ENCODE measurements around the gene CITED2.
A peak's percentile ranks its signal among the peaks of the same experiment; 100 is the strongest.

Gene CITED2

DNA sequence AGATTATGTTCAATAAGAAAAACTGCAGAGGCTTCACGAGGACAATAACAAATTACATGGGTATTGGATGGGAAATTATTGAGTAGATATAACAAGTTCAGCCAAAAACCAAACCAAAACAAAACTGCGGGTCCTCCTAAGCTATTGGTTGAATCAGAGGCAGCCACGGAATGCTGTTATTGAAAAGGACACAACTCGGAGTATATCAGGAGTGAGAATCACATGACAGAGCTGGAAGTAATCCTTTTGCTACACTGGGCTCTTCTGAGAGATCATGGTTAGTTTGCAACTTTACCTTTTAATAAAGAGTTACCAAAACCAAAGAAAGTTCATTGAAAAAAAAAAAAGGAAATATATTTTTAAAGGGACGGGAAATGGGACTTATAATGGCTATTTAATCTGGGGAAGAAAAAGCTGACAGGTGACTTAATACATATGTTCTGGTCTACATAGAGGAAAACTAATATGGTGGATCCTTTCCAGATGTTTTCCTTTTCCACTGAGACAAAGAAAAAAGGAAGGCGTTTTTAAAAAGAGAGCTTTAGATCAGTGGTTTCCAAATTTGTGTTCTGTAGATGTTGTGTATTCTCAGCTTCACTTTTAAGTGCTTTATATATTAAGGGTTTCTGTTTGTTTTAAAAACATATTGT lies 6.9 kb upstream of the CITED2 start:
- DNase-seq: no peak

DNA sequence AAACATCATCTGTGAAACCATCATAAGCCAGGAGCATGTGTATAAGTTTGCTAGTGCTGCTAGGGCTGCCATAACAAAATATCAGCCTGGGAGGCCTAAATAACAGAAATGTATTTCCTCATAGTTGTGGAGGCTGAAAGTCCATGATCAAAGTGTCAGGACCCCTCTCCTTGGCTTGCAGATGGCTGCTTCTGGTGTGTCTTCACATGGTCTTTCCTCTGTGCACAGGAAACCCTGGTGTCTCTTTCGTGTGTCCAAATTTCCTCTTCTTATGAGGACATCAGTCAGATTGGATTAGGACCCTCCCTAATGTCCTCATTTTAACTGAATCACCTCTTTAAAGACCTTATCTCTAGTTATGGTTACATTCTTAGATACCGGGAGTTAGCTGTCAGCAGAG lies 6.2 kb upstream of the CITED2 start:
- no peak for DNase-seq

DNA sequence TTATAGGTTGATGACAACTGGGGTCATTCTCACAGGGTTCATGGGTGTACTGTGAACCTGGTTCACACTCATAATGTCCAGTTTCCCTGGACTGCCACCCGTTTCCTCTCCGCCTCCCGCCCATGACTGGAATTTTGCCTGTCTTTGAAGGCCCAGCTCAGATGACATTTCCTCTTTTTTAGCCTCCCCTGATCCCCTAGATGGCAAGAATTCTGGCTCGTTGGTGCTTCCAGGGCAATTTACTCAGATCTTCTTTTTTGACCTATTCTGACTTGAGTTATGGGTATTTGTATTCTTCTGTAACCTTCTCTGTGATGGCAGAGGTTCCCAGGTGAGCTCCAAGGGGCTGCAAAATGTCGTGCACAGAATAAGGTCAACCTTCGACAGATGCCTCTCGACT lies 5.7 kb upstream of the CITED2 start:
- no peak for DNase-seq

DNA sequence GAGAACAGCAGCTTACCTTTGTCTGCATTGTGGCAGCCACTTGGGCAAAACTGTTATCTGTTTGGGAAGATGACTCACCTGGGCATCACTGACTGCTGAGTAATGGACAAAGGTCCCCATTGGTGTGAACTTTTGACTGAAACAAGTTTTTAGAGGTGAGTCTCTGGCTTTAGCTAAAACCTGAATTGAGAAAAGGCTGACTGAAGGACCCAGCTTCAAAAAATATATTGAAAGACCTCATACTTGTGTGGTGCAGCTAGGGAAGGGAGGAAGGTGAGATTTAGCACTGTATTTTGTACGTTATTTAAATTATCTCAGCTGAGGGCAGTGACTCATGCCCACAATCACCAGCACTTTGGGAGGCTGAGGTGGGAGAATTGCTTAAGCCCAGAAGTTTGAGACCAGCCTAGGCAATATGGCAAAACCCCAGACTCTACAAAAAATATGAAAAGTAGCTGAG lies 4.5 kb upstream of the CITED2 start:
- DNase-seq: no peak

DNA sequence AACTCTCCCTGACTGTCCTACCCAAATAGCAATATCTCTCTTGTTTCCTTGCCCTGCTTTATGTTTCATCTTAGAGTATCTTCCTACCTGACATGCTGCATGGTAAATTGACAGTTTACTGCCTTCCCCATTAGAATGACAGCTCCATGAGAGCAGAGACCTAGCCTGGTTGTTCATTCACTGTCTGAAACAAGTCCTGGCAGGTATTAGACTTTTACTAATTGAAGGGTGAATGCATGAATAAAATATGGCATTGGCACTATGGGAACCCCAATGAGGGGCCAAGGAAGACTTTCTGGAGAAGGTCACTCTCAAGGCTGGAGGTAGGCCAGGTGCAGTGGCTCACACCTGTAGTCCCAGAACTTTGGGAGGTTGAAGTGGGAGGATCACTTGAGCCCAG lies 3.8 kb upstream of the CITED2 start:
- no peak for DNase-seq

DNA sequence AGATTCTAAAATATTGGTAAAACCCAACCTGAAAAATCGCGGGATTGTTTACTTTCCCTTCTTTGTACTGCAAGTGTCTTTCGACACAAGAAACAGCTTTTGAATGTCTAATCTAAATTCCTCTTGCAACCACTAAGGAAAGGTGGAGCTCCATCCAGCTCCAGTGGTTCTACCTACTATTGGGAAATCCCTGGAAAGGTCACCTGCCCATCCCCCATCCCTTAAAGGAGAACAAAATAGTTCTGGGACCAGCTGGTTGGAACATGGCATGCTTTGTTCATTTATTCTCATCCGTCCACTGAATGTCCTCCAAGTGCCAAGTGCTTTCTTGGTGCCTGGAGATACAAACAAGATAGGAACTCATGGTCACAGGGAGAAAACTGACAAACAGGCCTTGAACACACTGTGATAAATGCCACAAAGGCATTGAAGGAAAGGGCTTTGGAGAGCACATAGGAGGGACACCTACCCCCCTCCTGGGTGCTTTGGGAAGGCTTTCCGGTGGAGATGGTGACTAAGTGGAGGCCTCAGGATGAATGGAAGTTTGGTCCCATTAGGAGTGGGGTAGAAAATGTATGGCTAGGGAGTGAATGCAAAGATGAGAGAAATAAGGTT lies 2.3 kb upstream of the CITED2 start:
- DNase-seq: peak in 1 of 14 donors; percentile 64

DNA sequence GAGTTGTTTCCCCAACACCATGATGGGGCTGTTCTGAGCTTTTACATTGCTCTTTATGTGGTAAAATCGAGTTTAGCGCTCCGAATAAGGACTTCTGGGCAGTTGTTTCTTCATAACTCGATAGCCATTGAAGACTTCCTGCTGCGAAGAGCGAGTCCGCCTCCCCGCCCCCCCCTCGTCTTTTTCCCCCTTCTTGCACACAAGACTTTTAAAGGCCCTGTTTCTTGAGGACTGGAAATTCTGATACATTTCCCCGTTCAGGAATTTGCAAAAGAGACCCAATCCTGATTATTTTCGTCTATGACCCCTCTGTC lies 1.5 kb upstream of the CITED2 start:
- peak in 3 of 14 donors; percentile 30 to 68 (median 38) for DNase-seq

DNA sequence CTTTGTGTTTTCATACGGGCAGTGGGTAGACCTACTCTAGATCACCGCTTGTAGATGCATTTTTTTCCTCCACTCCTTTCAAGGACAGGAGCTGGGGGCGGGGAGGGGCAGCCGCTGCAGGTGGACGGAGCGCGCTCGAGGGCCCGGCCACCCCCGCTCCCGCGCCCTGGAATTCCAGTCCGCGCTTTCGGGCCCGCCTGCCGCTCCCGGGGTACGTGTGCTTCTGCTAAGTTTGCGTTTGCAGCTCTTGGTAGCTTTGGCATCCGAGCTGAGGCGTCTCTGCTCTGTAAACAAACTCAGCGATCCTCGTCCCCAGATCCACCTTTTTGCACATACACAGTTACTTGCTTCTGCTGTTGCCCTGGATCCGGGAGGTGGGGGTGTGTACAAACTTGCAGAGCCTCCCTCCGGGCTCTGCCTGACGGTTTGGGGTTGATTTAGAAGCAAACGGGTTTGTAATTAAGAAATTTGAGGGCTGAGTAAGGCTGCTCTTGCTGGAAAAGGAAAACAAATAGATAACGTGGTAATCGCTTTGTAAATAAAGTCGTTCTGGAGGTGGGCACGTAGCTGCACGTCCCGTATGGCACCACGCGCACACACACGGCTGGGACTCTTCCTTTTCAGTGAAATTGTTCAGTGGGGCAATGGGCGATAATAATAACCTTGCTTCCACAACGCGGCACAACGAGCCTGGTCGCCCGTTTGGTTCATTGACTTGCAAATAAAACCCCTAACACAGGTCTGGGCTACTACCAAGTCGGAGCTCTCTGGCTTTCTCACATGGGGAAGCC lies 973 bp upstream of the CITED2 start:
- DNase-seq: peak; percentile 40 to 96 (median 74)

DNA sequence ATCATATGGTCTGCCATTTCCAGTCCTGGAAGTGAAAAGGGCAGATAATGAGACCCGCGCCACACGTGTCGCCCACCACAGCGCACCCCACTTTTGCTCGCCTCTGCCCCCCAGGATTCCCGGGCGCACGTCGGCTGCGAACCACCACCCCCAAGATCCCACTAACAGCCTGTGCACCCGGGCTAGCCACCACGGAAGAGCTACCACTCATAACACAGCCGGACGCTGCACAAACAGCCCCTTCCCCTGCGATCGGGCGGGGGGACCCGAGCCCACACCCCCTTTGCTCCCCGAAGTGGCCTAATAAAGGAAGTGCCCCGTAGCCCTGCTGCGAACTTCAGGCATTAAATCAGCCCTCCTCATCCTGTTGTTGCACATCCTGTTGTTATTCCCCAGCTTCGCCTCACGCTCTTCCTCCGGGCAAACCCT lies 506 bp downstream of the CITED2 start:
- peak in 3 of 14 donors; percentile 42 to 66 (median 47) for DNase-seq

DNA sequence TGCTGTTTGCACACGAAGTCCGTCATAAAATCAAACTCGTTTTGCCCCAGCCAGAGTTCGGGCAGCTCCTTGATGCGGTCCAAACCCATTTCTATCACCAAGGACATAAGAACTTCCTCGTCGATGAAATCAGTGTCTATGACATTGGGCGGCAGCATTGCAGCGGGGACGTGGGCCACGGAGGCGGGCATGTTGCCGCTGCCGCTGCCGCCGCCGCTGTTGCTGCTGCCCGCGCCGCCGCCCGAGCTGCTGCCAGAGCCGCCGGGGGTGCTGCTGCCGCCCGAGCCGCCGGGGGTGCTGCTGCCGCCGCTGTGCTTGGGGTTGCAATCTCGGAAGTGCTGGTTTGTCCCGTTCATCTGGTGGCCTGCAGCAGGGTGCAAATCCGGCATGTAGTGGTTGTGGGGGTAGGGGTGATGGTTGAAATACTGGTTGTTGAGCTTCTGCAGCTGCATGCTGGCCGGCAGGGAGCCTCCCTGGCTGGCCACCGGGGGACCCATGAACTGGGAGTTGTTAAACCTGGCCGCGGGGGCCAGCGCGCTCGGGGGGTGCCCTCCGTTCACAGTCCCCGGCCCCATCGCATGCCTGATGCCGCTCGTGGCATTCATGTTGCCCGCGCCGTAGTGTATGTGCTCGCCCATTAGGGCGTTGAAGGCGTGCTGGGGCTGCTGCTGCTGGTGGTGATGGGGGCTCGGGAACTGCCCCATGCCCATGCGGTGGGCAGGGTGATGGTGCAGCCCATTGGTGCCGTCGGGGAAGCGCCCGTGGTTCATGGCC lies 1.1 kb downstream of the CITED2 start:
- DNase-seq: peak in 13 of 14 donors; percentile 19 to 84 (median 65)

DNA sequence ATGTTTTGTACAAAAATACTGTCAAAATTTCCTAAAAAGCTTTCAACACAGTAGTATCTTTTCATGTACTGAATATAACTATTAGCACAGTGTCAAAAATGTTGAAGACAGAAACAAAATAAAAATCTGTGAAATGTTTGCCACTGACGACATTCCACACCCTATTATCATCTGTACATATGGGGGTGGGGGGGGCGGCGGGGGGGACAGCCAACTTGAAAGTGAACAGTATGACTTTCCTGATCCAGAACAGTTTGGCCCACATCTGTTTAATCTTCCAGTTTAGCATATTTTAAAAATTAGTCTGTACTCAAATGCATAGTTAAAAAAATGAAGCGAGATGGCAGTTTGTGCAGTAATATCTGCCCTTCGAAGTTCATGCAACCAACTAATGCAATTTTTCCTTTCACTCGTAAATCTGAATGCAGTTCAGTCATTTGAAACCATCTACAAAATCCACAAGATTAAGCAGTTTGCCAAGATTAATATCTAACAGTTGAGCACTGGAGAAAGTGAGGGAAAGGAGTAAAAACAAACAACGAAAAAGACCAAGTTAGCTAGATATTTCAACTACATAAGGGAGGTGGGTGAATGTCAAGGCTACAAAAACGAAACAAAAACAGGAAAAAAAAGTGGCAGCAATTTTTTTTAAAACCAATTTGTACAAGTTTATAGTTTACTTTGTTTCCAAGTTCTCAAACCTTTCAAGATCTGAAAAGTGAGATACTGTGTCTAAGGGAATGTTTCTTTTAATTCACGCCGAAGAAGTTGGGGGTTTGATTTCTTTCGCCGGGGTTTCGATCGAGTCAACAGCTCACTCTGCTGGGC lies 1.9 kb downstream of the CITED2 start:
- no peak for DNase-seq

DNA sequence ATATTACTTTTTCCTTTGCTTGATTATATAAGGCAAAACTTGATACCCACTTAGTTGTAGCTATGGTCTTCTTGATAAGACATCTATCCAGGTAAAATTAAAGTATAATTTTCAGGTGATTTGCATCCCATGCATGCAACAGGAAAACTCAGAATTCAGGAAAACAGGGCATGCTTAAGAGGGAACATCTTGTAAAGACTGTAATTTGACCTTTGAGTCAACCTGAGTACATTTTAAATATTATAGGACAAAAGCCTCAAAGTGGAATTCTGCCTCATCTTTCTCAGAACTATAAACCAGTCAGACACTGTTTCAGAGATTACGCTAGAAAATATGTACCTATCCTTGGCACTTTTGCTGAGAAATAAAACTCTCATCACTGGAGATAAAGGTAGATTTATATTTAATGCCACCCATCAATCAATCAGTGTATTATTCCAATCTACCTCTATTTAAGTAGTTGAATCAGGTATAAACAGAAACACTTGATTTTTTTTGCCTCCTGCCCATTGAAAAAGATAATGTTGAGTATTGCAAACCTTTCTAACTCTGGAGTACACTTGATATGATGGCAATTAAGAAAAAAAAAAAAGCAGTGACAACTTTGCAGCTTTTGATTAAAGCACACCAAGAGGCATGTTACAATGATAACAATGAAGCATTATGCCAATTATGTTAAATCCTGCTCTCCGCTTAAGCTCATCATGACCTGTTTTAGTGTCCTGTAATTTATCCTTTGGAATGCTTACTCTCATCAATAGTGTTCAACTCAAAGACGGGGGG lies 2.8 kb downstream of the CITED2 start:
- DNase-seq: peak in 1 of 14 donors; percentile 24

DNA sequence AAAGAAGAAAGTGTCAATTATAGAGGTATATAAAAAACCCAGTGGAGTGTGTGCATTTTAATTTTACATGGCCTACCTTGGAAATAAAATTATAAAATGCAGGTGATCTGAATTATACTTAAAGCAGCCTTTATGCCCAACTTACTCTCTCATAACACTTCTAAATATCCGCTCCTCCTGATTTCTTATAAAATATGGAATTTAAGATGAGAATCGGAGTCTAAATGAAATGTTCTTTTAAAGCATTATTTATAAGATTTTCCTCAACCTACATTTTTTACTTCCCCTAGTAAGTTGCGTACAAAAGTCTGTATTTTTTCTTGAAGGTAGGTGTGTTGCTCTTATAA lies 3.5 kb downstream of the CITED2 start:
- no peak for DNase-seq

DNA sequence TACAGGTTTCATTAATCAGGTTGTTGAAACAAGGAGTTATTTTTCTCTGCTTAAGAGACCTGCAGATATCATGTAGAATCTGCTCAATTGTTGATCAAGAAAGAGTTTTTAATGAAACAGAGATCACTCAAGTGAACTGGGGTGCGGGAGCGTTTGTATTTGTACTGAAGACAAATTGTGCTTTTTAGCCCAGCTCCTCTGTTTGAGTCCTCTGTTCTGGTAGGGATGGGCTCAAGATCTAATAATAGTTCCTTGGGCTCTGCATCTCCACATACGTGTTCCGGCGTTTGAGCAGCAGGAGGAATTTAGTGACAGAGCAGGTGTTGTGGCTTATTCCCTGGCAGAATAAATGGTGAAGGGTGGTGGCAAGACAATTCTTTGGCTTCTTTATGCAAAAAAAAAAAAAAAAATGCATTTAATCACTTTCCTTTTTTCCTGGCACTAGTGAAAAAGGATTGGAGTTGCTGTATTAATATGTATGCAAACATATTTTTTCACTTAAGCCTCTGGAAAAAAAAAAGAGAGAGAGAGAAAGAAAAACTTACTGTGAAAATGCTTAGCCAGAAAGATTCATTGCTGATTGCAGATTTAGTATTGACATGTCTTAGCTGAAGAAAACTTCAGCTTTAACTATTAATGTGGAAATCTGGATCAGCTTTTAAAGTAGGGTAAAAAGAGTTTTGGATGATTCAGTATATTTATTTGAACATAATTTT lies 4.0 kb downstream of the CITED2 start:
- DNase-seq: peak in 1 of 14 donors; percentile 90

DNA sequence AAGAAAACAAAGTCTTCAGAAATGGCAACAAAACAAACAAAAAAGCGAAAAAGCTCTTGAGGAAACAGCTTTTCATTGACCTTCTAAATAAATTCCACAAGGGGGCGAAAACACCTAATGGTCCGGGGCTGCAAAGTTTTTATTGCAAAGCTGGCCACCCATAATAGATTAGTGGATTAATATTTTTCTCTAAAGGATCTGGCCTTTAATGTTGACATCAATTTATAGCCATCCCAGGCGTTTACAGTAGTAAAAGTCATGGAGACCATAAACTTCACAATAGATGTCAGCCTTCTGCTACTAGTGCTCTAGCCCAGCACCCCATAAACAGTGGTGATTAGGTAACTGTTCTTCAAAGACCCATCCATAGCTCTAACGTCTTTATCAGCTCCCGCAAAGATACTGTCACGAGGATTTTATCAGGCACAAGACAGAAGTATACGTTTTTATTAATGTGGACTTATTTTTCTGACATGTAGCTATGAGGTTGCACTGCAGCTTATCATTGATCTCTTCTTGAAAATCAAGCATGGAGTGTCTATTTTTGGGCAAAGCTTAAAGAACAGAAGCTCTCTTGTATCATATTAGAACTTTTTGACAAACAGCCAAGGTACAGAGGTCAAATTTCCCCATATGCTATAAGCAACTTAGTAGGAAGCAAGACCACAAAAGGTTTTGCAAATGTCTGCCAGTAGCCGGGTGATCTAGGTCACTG lies 4.7 kb downstream of the CITED2 start:
- peak in 1 of 14 donors; percentile 68 for DNase-seq

DNA sequence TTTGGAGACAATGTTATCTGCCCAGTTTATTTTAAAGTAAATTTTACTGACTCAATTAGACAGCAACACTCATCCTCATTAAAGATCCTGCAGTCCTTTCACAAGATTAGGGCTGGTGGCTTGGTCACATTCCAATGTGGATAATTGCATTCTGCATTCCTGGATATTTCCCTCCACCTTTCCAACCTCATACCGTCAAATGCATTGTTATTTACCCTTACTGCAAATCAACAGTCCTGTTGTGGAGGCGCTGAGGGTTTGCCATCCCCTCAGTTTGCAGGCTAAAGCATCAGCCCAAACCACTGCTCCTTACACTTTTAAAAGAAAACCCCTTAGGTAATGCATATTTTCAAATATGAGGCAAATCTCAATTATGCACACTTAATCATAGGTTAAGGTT lies 5.4 kb downstream of the CITED2 start:
- DNase-seq: peak in 1 of 14 donors; percentile 59

DNA sequence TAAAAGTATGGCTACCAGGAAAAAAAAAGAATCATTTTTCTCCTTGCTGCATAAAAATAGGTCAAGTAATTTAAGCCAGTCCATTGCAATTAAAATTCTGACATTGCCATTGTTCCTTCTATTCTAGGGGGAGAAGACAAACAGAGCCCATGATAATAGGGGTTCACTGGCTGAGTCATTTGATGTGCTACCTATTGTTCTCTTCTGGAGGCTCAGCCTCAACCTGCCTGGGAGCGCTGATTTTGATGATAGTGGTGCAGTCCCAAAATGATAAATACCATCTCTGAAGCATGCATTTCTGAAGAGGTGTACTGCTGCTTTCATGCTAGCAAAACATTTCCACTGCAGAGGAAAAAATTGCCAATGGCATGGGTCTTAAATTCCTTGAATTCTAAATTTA lies 5.8 kb downstream of the CITED2 start:
- DNase-seq: peak in 1 of 14 donors; percentile 59

DNA sequence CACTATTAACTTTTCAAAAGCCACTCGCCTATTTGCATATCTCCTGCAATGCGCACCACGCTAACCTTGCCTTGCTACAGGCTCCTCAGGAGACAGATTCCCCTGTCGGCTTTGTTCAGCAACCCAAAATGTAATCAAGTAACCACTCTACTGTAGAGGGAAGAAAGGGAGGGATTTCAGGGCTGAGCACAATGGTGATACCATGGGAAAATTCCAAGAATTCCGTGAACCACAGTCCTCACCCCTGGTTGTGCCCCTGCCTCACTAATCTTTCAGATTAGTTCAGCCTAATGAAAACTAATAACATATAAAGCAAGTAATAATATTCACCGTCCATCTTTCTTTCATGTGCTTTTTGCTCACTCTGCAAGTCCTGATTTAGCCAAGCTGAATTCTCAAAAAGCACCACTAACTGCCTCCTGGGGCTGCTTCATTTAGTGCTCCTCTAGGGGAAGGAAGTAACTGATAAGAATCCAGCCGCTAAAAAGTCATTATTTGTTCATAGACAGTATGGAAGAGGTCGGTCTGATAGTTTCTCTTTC lies 6.6 kb downstream of the CITED2 start:
- peak in 1 of 14 donors; percentile 24 for DNase-seq

DNA sequence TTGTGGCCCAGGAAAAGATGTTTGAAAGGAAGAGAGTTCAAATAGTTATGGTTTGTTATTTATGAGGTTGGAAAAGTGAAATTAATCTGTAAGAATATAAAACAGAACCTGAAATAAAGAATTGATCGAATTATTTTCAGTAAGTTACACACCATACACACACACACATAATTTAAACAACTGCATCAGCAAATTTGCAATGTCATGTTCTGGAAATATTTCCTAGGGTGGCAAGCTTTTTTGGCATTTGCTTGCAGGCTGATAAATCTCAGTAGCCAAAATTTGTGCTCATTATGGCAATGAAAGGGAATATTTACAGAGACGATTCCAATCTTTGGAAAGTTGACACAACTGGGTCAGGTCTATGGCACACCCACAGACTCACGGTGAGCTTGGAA lies 9.5 kb downstream of the CITED2 start:
- DNase-seq: no peak
